SU-DHL-6 (cell line): ENCODE data around the gene EZH2.

ENCODE experiments used
- EZH2phosphoT487 ChIP-seq: fragments of 200-600 bp; sonication (generic), shearing (Covaris generic); conservative IDR thresholded peaks from 2 replicates; pipeline ENCODE4 v1.6.1; 2018; ENCODE audit warnings: mild to moderate bottlenecking, antibody characterized with exemption, low read length, moderate library complexity, mixed read lengths
- TF ChIP-seq, protein P1 (sequence below): fragments of 200-600 bp; sonication (generic); IDR thresholded peaks from one replicate; pipeline ENCODE4 v1.5.1; 2017; ENCODE audit warnings: antibody characterized with exemption, mild to moderate bottlenecking, low read length, moderate library complexity; ENCODE audit not compliant: insufficient read depth, poor library complexity, severe bottlenecking

DNA sequence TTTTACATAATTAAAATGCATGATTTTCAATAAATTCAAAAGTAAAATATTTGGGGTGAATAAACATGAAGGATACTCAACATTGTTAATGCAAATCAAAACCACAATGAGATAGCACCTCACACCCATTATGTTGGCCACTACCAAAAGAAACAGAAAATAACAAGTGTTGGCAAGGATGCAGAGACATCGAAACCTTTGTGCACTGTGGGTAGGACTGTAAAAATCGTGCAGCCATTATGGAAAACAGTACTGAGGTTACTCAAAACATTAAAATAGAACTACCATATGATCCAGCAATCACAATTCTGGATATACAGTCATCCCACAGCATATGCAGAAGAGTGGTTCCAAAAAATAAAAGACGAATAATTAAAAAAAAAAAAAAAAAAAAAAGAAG, 13.1 kb downstream of the EZH2 start:
- TF ChIP-seq, protein P1, sequence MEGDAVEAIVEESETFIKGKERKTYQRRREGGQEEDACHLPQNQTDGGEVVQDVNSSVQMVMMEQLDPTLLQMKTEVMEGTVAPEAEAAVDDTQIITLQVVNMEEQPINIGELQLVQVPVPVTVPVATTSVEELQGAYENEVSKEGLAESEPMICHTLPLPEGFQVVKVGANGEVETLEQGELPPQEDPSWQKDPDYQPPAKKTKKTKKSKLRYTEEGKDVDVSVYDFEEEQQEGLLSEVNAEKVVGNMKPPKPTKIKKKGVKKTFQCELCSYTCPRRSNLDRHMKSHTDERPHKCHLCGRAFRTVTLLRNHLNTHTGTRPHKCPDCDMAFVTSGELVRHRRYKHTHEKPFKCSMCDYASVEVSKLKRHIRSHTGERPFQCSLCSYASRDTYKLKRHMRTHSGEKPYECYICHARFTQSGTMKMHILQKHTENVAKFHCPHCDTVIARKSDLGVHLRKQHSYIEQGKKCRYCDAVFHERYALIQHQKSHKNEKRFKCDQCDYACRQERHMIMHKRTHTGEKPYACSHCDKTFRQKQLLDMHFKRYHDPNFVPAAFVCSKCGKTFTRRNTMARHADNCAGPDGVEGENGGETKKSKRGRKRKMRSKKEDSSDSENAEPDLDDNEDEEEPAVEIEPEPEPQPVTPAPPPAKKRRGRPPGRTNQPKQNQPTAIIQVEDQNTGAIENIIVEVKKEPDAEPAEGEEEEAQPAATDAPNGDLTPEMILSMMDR: no peak
- no peak for TF ChIP-seq EZH2phosphoT487
